ENCODE measurements around the gene DAZAP1. TPM values are rescaled to one million over a fixed set of nuclear protein-coding genes. Genes with fewer than 3 reads are reported as not detected.
A peak's percentile ranks its signal among the peaks of the same experiment; 100 is the strongest.

Gene DAZAP1
- total RNA-seq, 2 experiments from 2014 or later: 128 to 133 TPM

GRCh38 chr19:1412323-1412923, 5.0 kb downstream of the DAZAP1 start:
- POLR2A ChIA-PET: interaction anchor here (0.8 kb wide), 1 partner anchor 16 kb away, joined by 3 read pairs; no protein-coding TSS in a partner anchor

GRCh38 chr19:1412995-1413800, 5.8 kb downstream of the DAZAP1 start:
- Histone ChIP-seq H3K36me3 (ENCODE audit: insufficient read depth, low read length) (peaks cover 59% of the 10 kb centered on the region), H3K27ac (ENCODE audit: low read depth in 1 of 2, low read length in 2 of 2) (no peak overlapping the region), H3K27me3 (ENCODE audit: control insufficient read depth in 1 of 2, insufficient read depth in 2 of 2, low read length in 2 of 2) (no peaks in the 10 kb centered on the region), H3K4me3 (ENCODE audit: low read length) (no peak overlapping the region), H3K4me1 (ENCODE audit: insufficient read depth, low read length) (peaks cover 93% of the 10 kb centered on the region), H3K9me3 (ENCODE audit: control insufficient read depth in 1 of 2, insufficient read depth in 1 of 2, low read length in 2 of 2) (no peaks in the 10 kb centered on the region)
- no peak for ATAC-seq (ENCODE audit: poor library complexity)
- Mint-ChIP-seq H3K27me3 (no peaks in the 10 kb centered on the region), H3K4me3 (peak overlapping the region; percentile 62), H3K27ac (peak overlapping the region; percentile 67), H3K4me1 (ENCODE audit: low read depth) (peaks cover 74% of the 10 kb centered on the region), H3K36me3 (ENCODE audit: low read depth) (peaks cover 66% of the 10 kb centered on the region), H3K9me3 (no peaks in the 10 kb centered on the region)
- no peak for TF ChIP-seq CTCF (IDR thresholded peaks at IDR 0.05)
- CTCF ChIA-PET: interaction anchor here (0.7 kb wide), 1 partner anchor 76 kb away, joined by 3 read pairs; no protein-coding TSS in a partner anchor
- intact Hi-C loops (cut with DNase I, micrococcal nuclease): no loop called here
- peak in 1 of 14 experiments; percentile 25 for DNase-seq
- POLR2A ChIA-PET: interaction anchor here (0.8 to 1.5 kb wide), 2 partner anchors 16 to 138 kb away, joined by 3 read pairs; partner anchors contain the start of gene FAM174C

More at GRCh38 chr19:1412323-1412923, 5.0 kb downstream of the DAZAP1 start:
- peaks cover 59% of the 10 kb centered on the region for H3K36me3 Mint-ChIP-seq (ENCODE audit: low read depth)
- intact Hi-C loops (cut with DNase I, micrococcal nuclease): no loop called here
- Histone ChIP-seq H3K27ac (ENCODE audit: low read depth in 1 of 2, low read length in 2 of 2) (peak overlapping the region in 1 of 2 donors; percentile 22), H3K4me1 (ENCODE audit: insufficient read depth, low read length) (peaks cover 88% of the 10 kb centered on the region), H3K4me3 (ENCODE audit: low read length) (no peak overlapping the region), H3K9me3 (ENCODE audit: control insufficient read depth in 1 of 2, insufficient read depth in 1 of 2, low read length in 2 of 2) (no peaks in the 10 kb centered on the region), H3K27me3 (ENCODE audit: control insufficient read depth in 1 of 2, insufficient read depth in 2 of 2, low read length in 2 of 2) (no peaks in the 10 kb centered on the region), H3K36me3 (ENCODE audit: insufficient read depth, low read length) (peaks cover 51% of the 10 kb centered on the region)
- DNase-seq (no peak), ATAC-seq (ENCODE audit: poor library complexity) (no peak)
- H3K4me3 Mint-ChIP-seq: peak overlapping the region; percentile 96
- no peaks in the 10 kb centered on the region for H3K27me3 Mint-ChIP-seq
- TF ChIP-seq CTCF (IDR thresholded peaks at IDR 0.05): no peak
- H3K9me3 Mint-ChIP-seq: no peaks in the 10 kb centered on the region
- H3K4me1 Mint-ChIP-seq (ENCODE audit: low read depth): peaks cover 70% of the 10 kb centered on the region
- CTCF ChIA-PET: no interaction called here
- peak overlapping the region; percentile 97 for H3K27ac Mint-ChIP-seq

- H3K4me1 Mint-ChIP-seq (ENCODE audit: low read depth): peaks cover 47% of the 10 kb centered on the region
- ATAC-seq (ENCODE audit: poor library complexity): no peak
- DNase-seq: no peak
- no peak overlapping the region for H3K4me3 ChIP-seq (ENCODE audit: low read length)
- H3K4me1 ChIP-seq (ENCODE audit: insufficient read depth, low read length): peaks cover 65% of the 10 kb centered on the region
- ChIA-PET POLR2A (no interaction called here), CTCF (no interaction called here)
- H3K36me3 Mint-ChIP-seq (ENCODE audit: low read depth): peaks cover 72% of the 10 kb centered on the region
- H3K4me3 Mint-ChIP-seq: peak overlapping the region; percentile 42
- H3K27me3 Mint-ChIP-seq: no peaks in the 10 kb centered on the region
- H3K9me3 Mint-ChIP-seq: no peaks in the 10 kb centered on the region
- H3K27ac Mint-ChIP-seq: peak overlapping the region; percentile 76
- TF ChIP-seq CTCF (IDR thresholded peaks at IDR 0.05): no peak
- no peaks in the 10 kb centered on the region for H3K27me3 ChIP-seq (ENCODE audit: control insufficient read depth in 1 of 2, insufficient read depth in 2 of 2, low read length in 2 of 2)
- intact Hi-C loops (cut with DNase I, micrococcal nuclease): no loop called here
- H3K36me3 ChIP-seq (ENCODE audit: insufficient read depth, low read length): peaks cover 66% of the 10 kb centered on the region
- H3K27ac ChIP-seq (ENCODE audit: low read depth in 1 of 2, low read length in 2 of 2): no peak overlapping the region
- no peaks in the 10 kb centered on the region for H3K9me3 ChIP-seq (ENCODE audit: control insufficient read depth in 1 of 2, insufficient read depth in 1 of 2, low read length in 2 of 2)
These were observed 8.8 kb downstream of the DAZAP1 start for GRCh38 chr19:1416014-1416841.

Measured in CD4-positive, alpha-beta T cell (primary cell).